Tibial artery (tissue), 4 donors: ENCODE data around the gene SERPINB13.

Experiments used
- DNase-seq, 2 donors: peaks; one replicate each; pipeline ENCODE4 v3.0.0-alpha.2; 2019
- H3K27ac ChIP-seq, 2 donors: fragments of 200-600 bp; sonication (generic) in 1 of 2; 1 replicate in 1 of 2; 2 replicates in 1 of 2; pipeline ENCODE4 v1.5.1; 2018 to 2019; ENCODE audit warnings: mild to moderate bottlenecking in 1 of 2
- H3K27me3 ChIP-seq, 2 donors: fragments of 200-600 bp; sonication (generic) in 1 of 2; one replicate each; pipeline versions ENCODE4 v1.5.1 to v1.6.0; 2016 to 2019
- H3K36me3 ChIP-seq, 3 donors: fragments of 200-600 bp; sonication (generic) in 2 of 3; one replicate each; pipeline ENCODE4 v1.5.1; 2016 to 2019; ENCODE audit warnings: mild to moderate bottlenecking in 2 of 3
- H3K4me1 ChIP-seq, 4 donors: fragments of 200-600 bp; sonication (generic) in 2 of 4; 1 replicate in 3 of 4; 2 replicates in 1 of 4; pipeline ENCODE4 v1.5.1; 2016 to 2019
- H3K4me3 ChIP-seq, 2 donors: fragments of 200-600 bp; sonication (generic) in 1 of 2; 1 replicate in 1 of 2; 2 replicates in 1 of 2; pipeline ENCODE4 v1.5.1; 2018 to 2019; ENCODE audit warnings: mild to moderate bottlenecking in 2 of 2
- H3K9me3 ChIP-seq, 3 donors: fragments of 200-600 bp; sonication (generic) in 1 of 3; one replicate each; pipeline ENCODE4 v1.5.1; 2016 to 2019
- CTCF ChIP-seq, 2 experiments: fragments of 200-600 bp in 1 of 2; fragments of 450-650 bp in 1 of 2; IDR thresholded peaks; one replicate each; pipeline ENCODE4 v1.5.1; 2017 to 2019; ENCODE audit warnings: antibody characterized with exemption in 2 of 2, mild to moderate bottlenecking in 1 of 2, moderate library complexity in 1 of 2
- intact Hi-C: fragments of 100-400 bp; cut with DNase I; formaldehyde crosslinking; loops from one replicate; pipeline ENCODE4 v1.15.0; 2023; ENCODE audit warnings: low total_unique reads

SERPINB13 gene

GRCh38 chr18:63562284-63562683, 24.9 kb upstream of the SERPINB13 start:
- intact Hi-C loops: no loop called here
- no peaks in the 10 kb centered on the region for H3K9me3 ChIP-seq
- no peak overlapping the region for H3K27ac ChIP-seq
- no peak for DNase-seq
- no peak for TF ChIP-seq CTCF (IDR thresholded peaks at IDR 0.05)
- H3K4me1 ChIP-seq: no peaks in the 10 kb centered on the region
- no peaks in the 10 kb centered on the region for H3K27me3 ChIP-seq
- H3K36me3 ChIP-seq: no peaks in the 10 kb centered on the region
- no peak overlapping the region for H3K4me3 ChIP-seq

GRCh38 chr18:63564021-63564420, 23.1 kb upstream of the SERPINB13 start:
- H3K9me3 ChIP-seq: no peaks in the 10 kb centered on the region
- H3K4me3 ChIP-seq: no peak overlapping the region
- no peaks in the 10 kb centered on the region for H3K4me1 ChIP-seq
- peaks cover 0 to 3% of the 10 kb centered on the region in 2 donors for H3K27me3 ChIP-seq
- H3K27ac ChIP-seq: no peak overlapping the region
- H3K36me3 ChIP-seq: no peaks in the 10 kb centered on the region
- TF ChIP-seq CTCF (IDR thresholded peaks at IDR 0.05): no peak
- intact Hi-C loops: no loop called here
- no peak for DNase-seq

DNA sequence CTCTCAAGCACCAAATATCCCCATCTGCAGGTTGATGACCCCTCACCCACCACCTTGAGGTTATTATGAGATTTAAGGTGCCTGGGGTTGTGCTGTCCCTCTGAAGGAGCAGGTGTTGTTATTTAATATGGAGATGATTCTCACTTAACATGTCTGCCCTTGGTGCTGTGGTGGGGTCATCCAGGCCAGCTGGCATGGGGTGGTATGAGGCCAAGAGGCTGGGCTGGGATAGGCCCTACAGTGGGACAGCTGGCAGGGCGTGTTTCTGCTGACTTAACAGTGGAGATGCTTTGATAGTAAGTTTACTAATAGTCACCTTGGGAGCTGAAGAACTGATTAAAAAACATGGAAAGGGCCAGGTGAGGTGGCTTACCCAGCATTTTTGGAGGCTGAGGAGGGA, 22.6 kb upstream of the SERPINB13 start:
- intact Hi-C loops: no loop called here
- no peak overlapping the region for H3K27ac ChIP-seq
- no peaks in the 10 kb centered on the region for H3K9me3 ChIP-seq
- H3K4me3 ChIP-seq: no peak overlapping the region
- H3K27me3 ChIP-seq: peaks cover 0 to 3% of the 10 kb centered on the region in 2 donors
- no peaks in the 10 kb centered on the region for H3K4me1 ChIP-seq
- no peaks in the 10 kb centered on the region for H3K36me3 ChIP-seq
- no peak for DNase-seq
- no peak for TF ChIP-seq CTCF (IDR thresholded peaks at IDR 0.05)

DNA sequence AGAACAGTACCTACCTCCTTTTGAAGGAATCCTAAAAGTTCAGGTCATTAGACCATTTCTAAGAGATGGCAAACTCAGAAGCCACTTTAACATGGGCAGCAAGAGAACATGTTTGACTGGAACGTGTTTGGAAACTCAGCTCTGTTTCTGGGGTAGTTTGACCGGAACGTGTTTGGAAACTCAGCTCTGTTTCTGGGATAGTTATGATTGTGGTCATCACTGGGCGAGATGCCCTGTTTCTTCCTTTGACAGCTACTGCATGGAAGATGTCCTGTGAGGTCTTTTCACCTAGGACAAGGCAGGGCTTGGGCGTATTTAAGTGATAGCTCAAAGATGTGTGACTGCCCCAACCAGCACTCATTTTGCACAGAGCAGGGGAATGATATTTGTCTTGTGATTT, 19.9 kb upstream of the SERPINB13 start:
- no peak for TF ChIP-seq CTCF (IDR thresholded peaks at IDR 0.05)
- intact Hi-C loops: no loop called here
- H3K9me3 ChIP-seq: no peaks in the 10 kb centered on the region
- H3K4me1 ChIP-seq: no peaks in the 10 kb centered on the region
- peaks cover 0 to 3% of the 10 kb centered on the region in 2 donors for H3K27me3 ChIP-seq
- no peak overlapping the region for H3K27ac ChIP-seq
- no peak overlapping the region for H3K4me3 ChIP-seq
- DNase-seq: no peak
- H3K36me3 ChIP-seq: no peaks in the 10 kb centered on the region

DNA sequence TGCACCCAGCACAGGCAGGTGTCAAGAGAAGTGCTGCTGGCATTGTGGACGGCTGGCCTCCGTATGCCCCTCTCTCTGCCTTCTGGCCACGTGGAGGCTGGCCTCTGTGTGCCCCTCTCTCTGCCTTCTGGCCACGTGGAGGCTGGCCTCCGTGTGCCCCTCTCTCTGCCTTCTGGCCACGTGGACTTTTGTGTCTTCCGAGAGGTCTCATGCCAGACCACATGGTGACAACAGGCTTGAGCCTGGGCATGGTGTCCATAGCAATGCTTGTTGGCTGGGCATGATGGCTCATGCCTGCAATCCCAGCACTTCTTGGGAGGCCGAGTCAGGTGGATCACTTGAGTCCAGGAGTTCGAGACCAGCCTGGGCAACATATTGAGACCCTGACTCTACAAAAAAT, 19.3 kb upstream of the SERPINB13 start:
- TF ChIP-seq CTCF (IDR thresholded peaks at IDR 0.05): no peak
- Histone ChIP-seq H3K27me3 (peaks cover 0 to 3% of the 10 kb centered on the region in 2 donors), H3K27ac (no peak overlapping the region), H3K9me3 (no peaks in the 10 kb centered on the region), H3K4me1 (no peaks in the 10 kb centered on the region), H3K4me3 (no peak overlapping the region), H3K36me3 (no peaks in the 10 kb centered on the region)
- intact Hi-C loops: no loop called here
- DNase-seq: no peak

- TF ChIP-seq CTCF (IDR thresholded peaks at IDR 0.05): no peak
- Histone ChIP-seq H3K9me3 (no peaks in the 10 kb centered on the region), H3K4me1 (no peaks in the 10 kb centered on the region), H3K27ac (no peak overlapping the region), H3K27me3 (peaks cover 0 to 3% of the 10 kb centered on the region in 2 donors), H3K36me3 (no peaks in the 10 kb centered on the region), H3K4me3 (no peak overlapping the region)
- intact Hi-C loops: loop anchor here (10.0 kb wide), 1 partner anchor 56 kb away; no protein-coding TSS in a partner anchor
- no peak for DNase-seq
These were observed 16.4 kb upstream of the SERPINB13 start for GRCh38 chr18:63570721-63571120.
